GM18520 (cell line): Measurements from ENCODE around the gene PTPRU.
"Not testable (repeated sequence)": the region's sequence is repeated elsewhere in the genome, so short reads cannot be mapped to it uniquely, and the experiment has no call there.

Experiments
- ATAC-seq: cut with Tn5 transposase; IDR thresholded peaks from one replicate; pipeline ENCODE4 v1.9.1; 2021; ENCODE audit not compliant: unreplicated experiment

PTPRU gene

DNA sequence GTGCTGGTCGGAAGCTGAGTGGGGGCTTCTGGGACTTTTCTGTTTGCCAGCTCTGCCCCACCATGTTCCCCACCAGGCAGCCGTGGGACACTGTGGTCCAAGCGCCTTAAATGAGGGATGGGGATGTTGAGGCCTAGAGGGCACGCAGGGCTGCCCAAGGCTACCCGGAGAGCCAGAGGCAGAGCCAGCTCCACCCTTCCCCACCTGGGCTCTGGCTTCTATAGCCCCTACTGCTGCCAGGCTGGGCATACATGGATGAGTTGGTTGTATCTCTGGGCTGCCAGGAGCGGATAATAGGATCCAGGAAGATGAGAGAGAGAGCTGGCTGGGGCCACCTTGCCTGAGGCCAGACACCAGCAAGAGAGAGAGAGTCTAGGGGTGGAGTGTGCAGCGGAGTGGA lies 49.4 kb downstream of the PTPRU start:
- no peak for ATAC-seq

DNA sequence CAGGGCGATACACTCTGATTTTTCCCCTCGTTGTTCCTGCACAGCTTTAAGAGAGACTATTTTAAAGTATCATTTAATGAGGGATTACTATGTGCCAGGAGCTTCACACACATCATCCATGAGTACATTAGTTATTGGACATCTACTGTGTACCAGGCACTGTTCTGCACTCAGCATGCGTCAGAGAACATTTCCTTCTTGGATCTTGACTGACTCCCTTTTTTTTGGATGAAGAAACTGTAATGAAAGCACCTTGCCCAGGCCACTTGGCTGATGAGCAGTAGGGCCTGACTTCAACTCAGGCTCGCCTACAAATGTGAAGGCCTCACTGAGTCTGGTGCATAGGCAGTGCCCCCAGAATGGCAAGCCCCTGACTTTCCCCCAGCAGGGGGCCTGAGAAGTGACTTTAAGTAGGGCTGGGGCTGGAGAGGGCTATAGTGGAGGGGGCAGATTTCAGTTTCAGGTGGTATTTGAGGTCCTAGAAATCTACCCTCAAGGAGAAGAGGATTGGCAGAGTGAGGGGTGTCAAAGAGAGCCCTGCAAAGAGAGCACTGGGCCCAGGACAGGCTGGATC lies 50.0 kb downstream of the PTPRU start:
- no peak for ATAC-seq

DNA sequence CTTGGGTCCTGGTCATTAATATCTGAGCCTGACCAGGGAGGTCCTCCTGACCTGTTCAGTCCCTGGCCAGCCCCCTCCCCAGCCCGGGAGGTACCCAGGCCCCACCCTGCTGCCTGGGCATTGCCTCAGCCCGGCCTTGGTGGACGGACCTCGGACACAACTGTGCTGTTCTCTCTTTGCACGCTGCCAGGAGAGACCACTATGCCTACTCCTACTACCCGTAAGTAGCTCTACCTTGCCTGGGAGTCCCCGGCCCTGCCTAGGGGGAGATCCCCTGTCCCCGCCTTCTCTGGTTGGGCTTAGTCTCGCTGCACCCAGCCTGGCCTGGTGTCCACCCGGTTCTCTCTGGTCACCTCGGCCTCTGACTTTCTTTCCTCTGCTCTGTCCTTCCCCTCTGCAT lies 53.2 kb downstream of the PTPRU start:
- no peak for ATAC-seq

DNA sequence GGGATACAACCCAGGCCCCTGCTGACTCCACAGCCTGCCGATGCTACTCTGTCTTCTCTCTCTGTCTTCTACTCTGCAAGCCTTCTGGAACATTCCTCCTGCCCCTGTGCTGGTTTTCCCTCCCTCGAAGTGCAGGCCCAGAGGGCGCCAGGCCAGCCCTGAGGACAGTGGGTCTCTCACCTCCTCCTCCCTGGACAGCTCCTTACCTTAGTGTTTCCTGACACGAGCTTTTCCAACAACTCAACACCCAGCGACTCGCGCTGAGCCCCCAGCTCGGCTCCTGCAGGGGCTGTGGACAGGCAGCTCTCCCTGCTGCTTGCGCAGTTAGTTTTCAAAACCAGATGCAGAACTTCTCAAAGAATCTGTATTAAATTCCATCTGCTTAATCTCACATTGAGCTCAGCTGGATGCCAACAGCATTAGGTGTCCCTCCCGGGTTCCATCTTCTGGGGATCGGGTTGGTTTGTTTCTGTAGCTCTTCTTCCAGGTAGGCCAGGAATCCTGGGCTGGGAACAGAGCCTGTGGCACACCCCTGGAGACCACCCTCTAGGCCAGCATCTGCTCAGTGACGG lies 54.2 kb downstream of the PTPRU start:
- ATAC-seq, result no peak

DNA sequence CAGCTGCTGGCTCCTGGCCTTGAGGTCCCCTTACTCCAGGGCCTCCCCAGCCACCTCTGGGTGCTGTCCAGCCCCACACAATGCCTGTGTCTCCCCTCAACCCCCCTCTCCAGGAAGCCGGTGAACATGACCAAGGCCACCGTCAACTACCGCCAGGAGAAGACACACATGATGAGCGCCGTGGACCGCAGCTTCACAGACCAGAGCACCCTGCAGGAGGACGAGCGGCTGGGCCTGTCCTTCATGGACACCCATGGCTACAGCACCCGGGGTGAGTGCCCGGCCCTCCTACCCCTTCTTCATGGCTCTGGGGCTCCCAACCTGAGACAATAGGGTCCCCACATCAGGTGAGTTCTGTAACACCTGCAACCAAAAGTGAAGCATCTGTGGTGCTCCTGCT lies 55.4 kb downstream of the PTPRU start:
- ATAC-seq, result no peak

DNA sequence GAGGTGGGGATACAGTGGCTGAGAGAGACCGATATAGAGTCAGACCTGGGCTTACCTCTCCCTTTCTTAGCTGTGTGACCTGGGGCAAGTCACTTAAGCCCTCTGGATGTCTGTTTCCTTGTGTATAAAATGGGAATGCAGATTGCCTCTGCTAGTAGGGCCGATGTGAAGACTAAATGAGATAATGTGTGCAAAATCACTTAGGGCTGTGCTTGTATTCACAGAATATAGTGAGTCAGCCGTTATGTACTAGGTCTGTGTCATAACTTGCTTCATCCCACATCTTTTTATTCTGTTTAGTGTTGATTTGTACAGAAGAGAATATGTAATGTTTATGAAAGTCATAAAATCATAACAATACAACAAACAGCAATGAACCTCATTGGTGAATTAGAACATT lies 56.0 kb downstream of the PTPRU start:
- no peak for ATAC-seq

DNA sequence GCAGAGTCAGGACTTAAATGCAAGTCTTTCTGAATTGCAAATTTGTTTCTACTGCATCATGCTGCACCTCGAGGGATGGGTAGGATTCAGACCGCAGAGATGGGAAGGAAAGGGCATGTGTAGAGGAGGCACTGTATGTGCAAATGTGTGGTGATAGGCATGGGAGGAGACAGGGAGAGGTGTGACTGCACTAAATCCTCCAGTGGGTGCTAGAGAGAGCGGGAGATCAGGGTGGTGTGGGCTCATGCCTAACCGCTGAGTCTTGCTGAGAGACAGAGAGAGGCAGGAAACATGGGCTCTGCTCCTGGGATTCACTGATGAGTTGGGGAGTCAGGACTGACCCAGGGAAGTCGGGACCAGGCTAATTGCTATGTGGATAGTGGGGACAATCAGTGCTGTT lies 61.1 kb downstream of the PTPRU start:
- ATAC-seq, result no peak

DNA sequence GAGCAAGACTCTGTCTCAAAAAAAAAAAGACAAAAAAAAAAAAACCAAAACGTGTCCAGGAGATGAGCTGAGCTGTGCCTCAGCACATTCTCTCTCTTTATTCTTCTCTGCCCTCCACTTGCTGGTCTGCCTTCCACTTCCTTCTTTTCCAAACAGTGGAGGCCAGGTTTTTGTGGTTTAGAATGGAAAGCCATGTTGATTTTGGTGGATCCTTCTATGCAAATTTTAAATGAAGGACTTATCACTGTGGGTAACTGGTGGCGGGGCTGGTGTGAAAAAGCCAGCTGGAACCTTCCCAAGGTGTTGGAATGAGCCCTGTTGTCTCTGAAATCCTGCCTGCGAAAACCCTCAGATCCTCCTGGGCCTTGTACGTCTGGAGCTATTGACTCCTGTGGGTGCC lies 61.9 kb downstream of the PTPRU start:
- no peak for ATAC-seq

DNA sequence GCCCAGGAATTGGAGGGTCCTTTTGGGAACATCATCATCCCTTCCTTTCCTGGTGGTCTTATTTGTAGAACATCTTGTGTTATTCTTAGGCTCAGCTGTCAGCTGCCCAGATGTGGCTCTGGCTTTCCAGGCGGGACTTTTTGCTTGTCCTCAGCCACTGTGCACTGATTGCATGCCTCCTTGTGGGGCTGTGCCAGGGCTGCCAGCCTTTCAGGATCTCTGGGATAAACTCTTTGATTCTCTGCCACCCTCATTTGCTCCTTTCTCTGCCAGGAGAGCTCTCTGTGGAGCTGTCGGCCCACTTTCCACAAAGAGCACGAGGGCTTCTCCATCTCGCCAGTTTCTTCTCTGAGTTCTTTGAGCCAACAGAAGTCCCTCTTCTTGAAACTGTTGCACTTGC lies 63.1 kb downstream of the PTPRU start:
- no peak for ATAC-seq

DNA sequence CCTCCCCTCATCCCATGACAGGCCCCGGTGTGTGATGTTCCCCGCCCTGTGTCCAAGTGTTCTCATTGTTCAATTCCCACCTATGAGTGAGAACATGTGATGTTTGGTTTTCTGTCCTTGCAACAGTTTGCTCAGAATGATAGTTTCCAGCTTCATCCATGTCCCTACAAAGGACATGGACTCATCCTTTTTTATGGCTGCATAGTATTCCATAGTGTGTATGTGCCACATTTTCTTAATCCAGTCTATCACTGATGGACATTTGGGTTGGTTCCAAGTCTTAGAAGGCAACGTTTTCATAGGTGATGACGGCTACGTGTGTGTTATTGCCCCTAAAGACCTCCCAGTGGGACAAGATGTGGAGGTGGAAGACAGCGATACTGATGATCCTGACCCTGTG lies 65.4 kb downstream of the PTPRU start:
- not testable (repeated sequence) for ATAC-seq

DNA sequence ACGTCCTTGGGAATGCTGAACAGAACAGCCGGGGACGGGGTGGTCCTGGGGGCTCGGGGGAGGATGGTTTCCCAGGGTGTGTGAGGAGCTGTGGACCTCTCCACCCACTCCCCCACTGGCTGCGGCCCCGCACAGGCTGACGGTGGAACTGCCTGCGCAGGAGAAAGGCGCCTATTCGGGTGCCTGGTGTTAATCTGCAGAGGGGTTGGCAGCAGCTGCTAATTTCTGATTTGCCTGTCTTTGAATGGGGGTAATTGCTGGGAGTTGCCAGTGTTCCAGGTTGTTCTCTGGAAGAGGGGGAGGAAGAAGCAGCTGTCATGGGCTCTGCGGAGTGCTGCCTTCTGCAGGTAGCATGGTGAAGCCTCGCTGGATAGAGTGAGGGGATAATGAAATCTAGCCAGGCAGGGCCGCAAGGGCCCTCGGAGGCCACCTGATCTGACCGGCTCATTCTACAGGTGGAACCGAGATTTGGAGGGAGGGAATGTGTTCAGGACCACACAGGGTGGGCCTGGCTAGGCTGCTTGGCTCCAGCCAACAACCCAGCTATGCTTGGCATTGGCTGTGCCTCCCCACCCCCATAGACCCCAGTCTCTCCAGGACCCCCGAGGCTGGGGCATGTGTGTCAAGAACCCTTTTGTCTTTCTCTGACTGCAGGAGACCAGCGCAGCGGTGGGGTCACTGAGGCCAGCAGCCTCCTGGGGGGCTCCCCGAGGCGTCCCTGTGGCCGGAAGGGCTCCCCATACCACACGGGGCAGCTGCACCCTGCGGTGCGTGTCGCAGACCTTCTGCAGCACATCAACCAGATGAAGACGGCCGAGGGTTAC lies 67.1 kb downstream of the PTPRU start:
- no peak for ATAC-seq

DNA sequence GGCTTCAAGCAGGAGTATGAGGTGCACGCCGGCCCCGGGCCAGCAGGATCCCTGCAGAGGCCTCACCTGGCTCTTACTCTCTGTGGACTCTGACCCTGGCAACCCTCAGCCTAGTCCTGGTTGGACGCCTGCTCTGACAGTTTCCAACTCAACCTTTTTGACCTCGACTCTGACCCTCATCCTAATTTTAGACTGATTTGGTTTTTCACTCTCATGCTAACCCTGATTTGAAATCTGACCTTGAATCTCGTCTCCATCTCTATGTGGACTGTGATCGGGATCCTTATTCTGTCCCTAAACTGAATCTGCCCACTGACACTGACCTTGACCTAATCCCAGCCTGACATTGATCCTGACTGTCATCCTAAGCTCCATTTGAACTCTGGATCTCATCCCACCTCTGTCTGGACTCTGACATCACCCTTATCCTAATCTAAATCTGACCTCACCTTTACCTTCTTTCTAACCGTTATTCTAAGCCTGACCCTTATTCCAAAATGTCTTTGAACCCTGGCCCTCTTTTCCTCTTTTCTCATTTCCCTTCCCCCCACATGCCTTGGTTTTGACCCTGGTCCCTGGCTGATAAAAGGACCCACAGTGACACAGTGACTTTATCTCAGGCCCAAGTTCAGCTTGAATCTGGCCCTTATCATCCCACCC lies 67.8 kb downstream of the PTPRU start:
- ATAC-seq, result no peak

DNA sequence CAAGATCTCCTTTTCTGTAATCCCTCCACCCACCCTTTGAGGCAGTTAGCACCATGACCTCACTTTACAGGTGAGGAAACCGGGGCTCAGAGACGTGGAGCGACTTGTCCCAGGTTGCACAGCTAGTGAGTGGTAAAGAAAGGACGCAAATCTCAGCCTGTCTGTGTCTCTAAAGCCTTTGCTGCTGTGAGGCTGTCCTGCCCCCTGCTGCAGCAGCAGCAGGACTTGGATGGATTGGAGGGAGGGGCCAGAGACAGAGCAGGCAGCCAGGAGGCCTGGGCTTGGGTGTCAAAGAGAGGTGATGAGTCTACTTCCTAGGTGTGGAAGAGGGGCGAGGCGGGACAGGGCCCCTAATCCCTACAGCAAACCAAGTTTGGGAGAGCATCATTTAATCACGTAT lies 69.6 kb downstream of the PTPRU start:
- ATAC-seq, result no peak

DNA sequence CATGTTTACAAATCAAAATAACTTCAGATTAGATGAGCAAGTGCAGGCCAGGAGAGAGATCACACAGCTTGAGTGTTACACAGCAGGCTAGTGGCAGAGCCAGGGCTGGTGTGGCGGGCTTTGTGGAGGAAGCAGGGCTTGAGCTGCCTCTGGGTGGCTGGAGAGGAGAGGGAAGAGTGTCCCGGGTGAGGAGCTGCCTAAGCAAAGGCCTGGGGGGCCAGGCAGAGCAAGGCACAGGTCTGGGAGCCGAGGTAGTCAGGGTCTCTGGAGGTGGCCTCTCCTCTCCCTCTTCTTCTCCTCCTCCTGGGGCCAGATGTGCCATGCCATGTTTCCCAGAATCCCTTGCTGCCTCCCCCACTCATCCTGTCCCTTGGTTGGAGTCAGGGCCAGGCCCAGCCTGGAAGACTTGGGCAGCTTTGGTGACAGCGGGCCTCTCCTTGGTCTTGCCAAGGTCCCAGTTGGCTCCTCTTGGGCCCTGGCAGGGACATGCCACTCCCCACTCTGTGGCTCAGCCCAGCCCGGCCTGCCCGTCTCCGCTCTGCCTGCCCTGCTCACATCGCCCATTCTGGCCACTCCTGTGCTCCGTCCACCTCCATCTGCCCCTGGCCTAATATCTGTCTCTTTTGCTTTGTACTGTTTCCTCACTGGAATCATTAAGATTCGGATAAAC lies 70.3 kb downstream of the PTPRU start:
- no peak for ATAC-seq

DNA sequence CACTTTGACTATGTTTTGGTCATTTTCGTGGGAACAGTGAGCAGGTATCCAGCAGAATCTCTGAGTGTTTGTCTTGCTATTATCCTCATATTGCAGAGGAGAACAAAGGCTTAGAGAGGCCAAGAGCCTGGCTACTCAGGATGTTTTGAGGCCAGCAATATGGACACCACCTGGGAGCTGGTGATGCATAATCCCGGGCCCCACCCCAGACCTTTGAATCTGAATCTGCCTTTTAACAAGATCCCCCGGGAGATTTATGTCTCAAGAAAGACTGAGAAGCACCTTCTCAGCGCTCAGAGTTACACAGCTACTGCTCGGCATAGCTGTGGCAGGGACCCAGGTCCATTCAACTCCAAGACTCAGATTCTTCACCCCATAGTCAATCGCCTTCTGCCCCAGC lies 72.8 kb downstream of the PTPRU start:
- ATAC-seq, result no peak

DNA sequence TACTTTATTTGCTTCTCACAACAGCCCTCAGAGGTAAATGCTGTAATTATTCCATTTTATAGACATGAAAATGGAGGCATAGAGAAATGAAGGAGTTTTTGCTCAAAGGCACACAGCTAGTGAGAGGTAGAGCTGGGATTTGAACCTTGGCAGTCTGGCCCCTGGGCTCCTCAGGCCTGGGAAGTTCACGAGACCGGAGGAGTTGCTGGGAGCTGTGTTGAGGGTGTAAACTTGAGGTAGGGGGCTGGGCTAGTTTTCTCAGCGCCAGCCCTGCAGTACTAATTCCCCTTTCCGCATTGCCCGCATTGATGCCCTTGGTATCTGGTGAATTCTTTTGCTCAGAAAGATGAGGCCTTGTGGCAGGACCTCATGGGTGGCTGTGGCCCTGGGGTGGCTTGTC lies 73.3 kb downstream of the PTPRU start:
- no peak for ATAC-seq

DNA sequence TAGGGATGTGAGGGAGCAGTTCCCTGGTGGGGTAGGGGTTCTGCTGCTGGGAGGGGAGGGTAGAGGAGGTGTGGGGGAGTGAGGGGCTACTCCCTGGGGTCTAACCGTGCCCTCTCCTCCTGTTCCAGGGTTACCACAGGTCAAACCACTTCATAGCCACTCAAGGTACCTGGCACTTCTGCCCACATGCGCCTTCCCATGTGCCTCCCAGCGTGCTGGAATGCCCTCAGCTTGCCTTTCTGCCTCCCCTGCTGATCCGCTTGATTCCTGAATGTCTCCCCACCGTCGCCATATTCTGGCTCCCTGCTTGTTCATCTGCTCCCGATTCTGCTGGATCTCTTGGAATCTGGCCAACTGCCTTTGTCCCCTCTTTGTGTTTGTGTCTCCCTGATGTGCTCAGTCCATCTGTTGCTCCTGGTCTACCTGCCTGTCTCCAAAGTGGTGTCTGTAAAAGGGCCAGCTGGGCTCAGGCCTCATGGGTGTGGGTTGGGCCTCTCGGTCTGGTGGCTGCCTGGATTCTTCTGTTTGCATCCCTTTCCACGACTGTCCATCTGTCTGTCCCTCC lies 74.4 kb downstream of the PTPRU start:
- ATAC-seq, result no peak

DNA sequence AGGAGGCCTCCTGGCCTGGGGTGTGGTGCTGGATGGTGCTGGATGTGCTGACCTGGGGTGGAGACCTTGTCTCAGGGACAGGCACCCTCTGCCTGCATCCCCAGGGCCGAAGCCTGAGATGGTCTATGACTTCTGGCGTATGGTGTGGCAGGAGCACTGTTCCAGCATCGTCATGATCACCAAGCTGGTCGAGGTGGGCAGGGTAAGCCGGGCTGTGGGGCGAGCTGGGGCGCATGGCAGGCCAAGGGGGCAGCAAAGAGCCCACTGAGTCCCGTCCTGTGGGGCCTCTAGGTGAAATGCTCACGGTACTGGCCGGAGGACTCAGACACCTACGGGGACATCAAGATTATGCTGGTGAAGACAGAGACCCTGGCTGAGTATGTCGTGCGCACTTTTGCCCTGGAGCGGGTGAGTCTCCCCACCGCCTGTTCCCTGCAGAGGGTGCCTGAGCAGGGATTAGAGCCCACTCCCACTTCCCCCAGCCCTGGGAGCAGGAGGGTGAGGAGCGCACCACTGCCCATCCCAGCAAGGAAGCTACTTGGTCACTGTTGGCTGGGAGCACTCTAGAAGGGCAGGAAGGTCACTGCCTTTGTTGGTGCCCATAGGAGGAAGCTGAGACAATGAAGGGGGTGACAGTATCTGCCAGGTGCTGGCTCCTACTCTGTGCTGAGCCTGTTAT lies 75.2 kb downstream of the PTPRU start:
- no peak for ATAC-seq

DNA sequence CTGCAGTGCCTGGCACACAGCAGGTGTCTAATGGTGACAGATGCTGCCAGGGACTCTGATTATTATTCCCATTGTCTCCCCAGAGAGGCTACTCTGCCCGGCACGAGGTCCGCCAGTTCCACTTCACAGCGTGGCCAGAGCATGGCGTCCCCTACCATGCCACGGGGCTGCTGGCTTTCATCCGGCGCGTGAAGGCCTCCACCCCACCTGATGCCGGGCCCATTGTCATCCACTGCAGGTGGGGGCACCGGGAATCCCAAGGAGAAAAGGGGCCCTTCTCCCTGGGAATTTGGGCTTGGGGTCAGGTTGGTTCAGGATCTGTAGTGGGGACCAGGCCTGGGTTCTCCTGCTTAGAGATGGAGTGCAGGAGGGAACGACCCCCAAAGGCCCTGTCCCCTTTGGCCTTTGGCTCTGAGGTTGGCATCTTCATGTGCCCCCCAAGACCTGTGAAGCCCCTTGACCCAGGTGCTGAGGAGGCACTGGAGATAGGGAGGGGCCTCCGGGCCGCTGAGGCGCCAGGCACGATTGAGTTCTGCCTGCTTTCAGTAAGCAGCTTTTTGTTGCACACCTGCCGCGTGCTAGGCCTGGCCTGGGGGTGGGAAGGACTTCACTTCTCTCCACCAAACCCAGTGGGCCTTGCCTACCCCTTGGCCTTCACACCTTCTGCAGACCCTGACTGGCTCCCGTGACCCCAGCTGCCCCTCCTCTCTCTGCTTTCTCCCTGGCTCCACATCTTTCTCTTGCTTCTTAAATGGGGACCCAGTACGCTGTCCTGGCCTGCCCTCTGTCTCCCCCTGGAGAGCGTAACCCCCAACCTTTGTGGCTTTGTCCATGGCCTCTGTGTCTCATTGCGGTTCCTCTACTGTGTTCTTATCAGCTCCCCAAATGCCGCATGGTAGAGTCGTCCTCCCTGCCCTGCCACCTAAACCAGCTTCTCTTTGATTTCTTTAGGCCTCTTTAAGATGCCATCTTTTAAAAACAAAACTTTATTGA lies 76.4 kb downstream of the PTPRU start:
- no peak for ATAC-seq
